PFSK-1 (cell line): Measurements from ENCODE around the gene ADTRP.

Experiments
- FOXP2 ChIP-seq: optimal IDR thresholded peaks from 2 replicates; pipeline ENCODE3; 2011; ENCODE audit warnings: borderline replicate concordance, control low read depth, inconsistent platforms; ENCODE audit not compliant: insufficient read depth; ENCODE audit errors: extremely low read length, extremely low read depth
- POLR2AphosphoS5 ChIP-seq: IDR thresholded peaks from 2 replicates; pipeline ENCODE4 v1.6.1; 2012; ENCODE audit warnings: low read depth, mild to moderate bottlenecking, control low read depth, low read length, moderate library complexity
- REST ChIP-seq, 2 experiments: IDR thresholded peaks; 2 replicates each; pipeline versions ENCODE4 v1.6.1 to v1.8.0; 2011 to 2012; ENCODE audit warnings: low read depth in 2 of 2, low read length in 2 of 2, control low read depth in 1 of 2, inconsistent platforms in 1 of 2, mild to moderate bottlenecking in 1 of 2, moderate library complexity in 1 of 2; ENCODE audit not compliant: insufficient read depth in 1 of 2
- SIN3A ChIP-seq: IDR thresholded peaks from 2 replicates; pipeline ENCODE4 v1.6.1; 2012; ENCODE audit warnings: mild to moderate bottlenecking, low read length, moderate library complexity, borderline replicate concordance; ENCODE audit not compliant: insufficient read depth
- TAF1 ChIP-seq: IDR thresholded peaks from 2 replicates; pipeline ENCODE4 v1.6.1; 2012; ENCODE audit warnings: low read length, control low read depth, borderline replicate concordance; ENCODE audit not compliant: insufficient read depth

Gene ADTRP

GRCh38 chr6:11763460-11764249 is 14.9 kb downstream of the ADTRP start:
- TF ChIP-seq REST (IDR thresholded peaks at IDR 0.05; ENCODE audit: insufficient read depth in 1 of 2, low read depth in 2 of 2, low read length in 2 of 2), result no peak
- TF ChIP-seq FOXP2, result no peak
- no peak for TF ChIP-seq TAF1
- TF ChIP-seq SIN3A, result no peak
- TF ChIP-seq POLR2AphosphoS5, result no peak

GRCh38 chr6:11762794-11763459 is 15.7 kb downstream of the ADTRP start:
- no peak for TF ChIP-seq FOXP2
- no peak for TF ChIP-seq TAF1
- no peak for TF ChIP-seq SIN3A
- TF ChIP-seq POLR2AphosphoS5, result no peak
- no peak for TF ChIP-seq REST (IDR thresholded peaks at IDR 0.05; ENCODE audit: insufficient read depth in 1 of 2, low read depth in 2 of 2, low read length in 2 of 2)

- TF ChIP-seq REST (IDR thresholded peaks at IDR 0.05; ENCODE audit: insufficient read depth in 1 of 2, low read depth in 2 of 2, low read length in 2 of 2), result no peak
- TF ChIP-seq POLR2AphosphoS5, result no peak
- TF ChIP-seq SIN3A, result no peak
- no peak for TF ChIP-seq TAF1
- no peak for TF ChIP-seq FOXP2
These were observed 16.6 kb downstream of the ADTRP start for GRCh38 chr6:11761744-11762620.

- TF ChIP-seq SIN3A, result no peak
- TF ChIP-seq REST (IDR thresholded peaks at IDR 0.05; ENCODE audit: insufficient read depth in 1 of 2, low read depth in 2 of 2, low read length in 2 of 2), result no peak
- no peak for TF ChIP-seq FOXP2
- TF ChIP-seq TAF1, result no peak
- TF ChIP-seq POLR2AphosphoS5, result no peak
These were observed 18.6 kb downstream of the ADTRP start for GRCh38 chr6:11760015-11760473.
